HepG2 (cell line): ENCODE measurements around the gene TSEN34. TPM values are rescaled to one million over a fixed set of nuclear protein-coding genes. Genes with fewer than 3 reads are reported as not detected.

ENCODE experiments used
- ERF ChIP-seq: IDR thresholded peaks from 2 replicates; pipeline ENCODE4 v1.6.1; 2018; ENCODE audit warnings: missing biosample characterization, missing genetic modification reagents
- ETV5 ChIP-seq: IDR thresholded peaks from 2 replicates; pipeline ENCODE4 v1.6.1; 2018; ENCODE audit warnings: missing biosample characterization, missing genetic modification reagents, inconsistent platforms, borderline replicate concordance
- GFI1 ChIP-seq: sonication (generic); formaldehyde crosslinking; IDR thresholded peaks from 2 replicates; pipeline ENCODE4 v1.5.0; 2020; ENCODE audit warnings: missing genetic modification reagents, mild to moderate bottlenecking, borderline replicate concordance
- HOXA7 ChIP-seq: sonication (generic); formaldehyde crosslinking; IDR thresholded peaks from 2 replicates; pipeline ENCODE4 v1.8.1; 2022; ENCODE audit warnings: mild to moderate bottlenecking, missing genetic modification reagents, moderate library complexity
- JARID2 ChIP-seq: sonication (generic); formaldehyde crosslinking; IDR thresholded peaks from 2 replicates; pipeline ENCODE4 v1.8.1; 2023; ENCODE audit warnings: missing genetic modification reagents, inconsistent platforms; ENCODE audit not compliant: insufficient replicate concordance
- KLF11 ChIP-seq: IDR thresholded peaks from 2 replicates; pipeline ENCODE4 v1.6.1; 2016; ENCODE audit warnings: missing compliant biosample characterization
- ZBTB21 ChIP-seq: sonication (generic); formaldehyde crosslinking; IDR thresholded peaks from 2 replicates; pipeline ENCODE4 v1.4.0; 2020; ENCODE audit warnings: missing genetic modification reagents
- ZNF317 ChIP-seq: sonication (generic); formaldehyde crosslinking; IDR thresholded peaks from 2 replicates; pipeline ENCODE4 v1.5.0; 2020; ENCODE audit warnings: mild to moderate bottlenecking, missing genetic modification reagents
- ZNF441 ChIP-seq: sonication (generic); formaldehyde crosslinking; IDR thresholded peaks from 2 replicates; pipeline ENCODE4 v1.7.0; 2021; ENCODE audit warnings: missing genetic modification reagents, borderline replicate concordance
- ZNF501 ChIP-seq: sonication (generic); formaldehyde crosslinking; IDR thresholded peaks from 2 replicates; pipeline ENCODE4 v1.5.1; 2020; ENCODE audit warnings: mild to moderate bottlenecking, moderate library complexity, missing genetic modification reagents
- ZSCAN29 ChIP-seq: sonication (generic); formaldehyde crosslinking; conservative IDR thresholded peaks from 2 replicates; pipeline ENCODE4 v1.4.0; 2020; ENCODE audit warnings: mild to moderate bottlenecking, missing genetic modification reagents
- polyA plus RNA-seq, 8 experiments: library from polyadenylated mRNA; depleted of rRNA in 3 of 8; stranded (reverse) in 7 of 8; unstranded in 1 of 8; fragments of >200 nt; fragmentation: Illumina TruSeq in 4 of 8; extraction: Trizol in 4 of 8; gene quantifications; 2 replicates each; pipeline versions ENCODE4 v1.2.1 to v1.2.3, GENCODE V29; 2011 to 2016; ENCODE audit warnings: low read depth in 4 of 8, missing spikeins in 1 of 8, mixed read lengths in 1 of 8; ENCODE audit not compliant: insufficient read depth in 1 of 8
- total RNA-seq, 5 experiments: library from RNA; depleted of rRNA; stranded (reverse); fragments of >200 nt; fragmentation: Illumina TruSeq; extraction: Trizol; gene quantifications; 2 replicates each; pipeline ENCODE4 v1.2.3, GENCODE V29; 2016; ENCODE audit warnings: low read depth in 1 of 5
- TF ChIP-seq, protein P1 (sequence below): IDR thresholded peaks from 2 replicates; pipeline ENCODE4 v1.6.1; 2016; ENCODE audit warnings: mild to moderate bottlenecking
- TF ChIP-seq, protein P2 (sequence below), 2 experiments: IDR thresholded peaks; 2 replicates each; pipeline ENCODE4 v1.6.1; 2011 to 2012; ENCODE audit warnings: low read length in 2 of 2, borderline replicate concordance in 1 of 2, low read depth in 1 of 2, mild to moderate bottlenecking in 1 of 2, moderate library complexity in 1 of 2
- TF ChIP-seq, protein P3 (sequence below), 2 experiments: sonication (generic) in 1 of 2; formaldehyde crosslinking in 1 of 2; IDR thresholded peaks; 2 replicates each; pipeline versions ENCODE4 v1.4.0 to v1.6.1; 2018 to 2020; ENCODE audit warnings: missing genetic modification reagents in 2 of 2, borderline replicate concordance in 1 of 2, low read depth in 1 of 2, mild to moderate bottlenecking in 1 of 2, missing biosample characterization in 1 of 2
- TF ChIP-seq, protein P4 (sequence below): sonication (generic); formaldehyde crosslinking; IDR thresholded peaks from 2 replicates; pipeline ENCODE4; 2020; ENCODE audit warnings: missing genetic modification reagents, mild to moderate bottlenecking, borderline replicate concordance
- TF ChIP-seq, protein P5 (sequence below): IDR thresholded peaks from 2 replicates; pipeline ENCODE4 v1.6.1; 2016; ENCODE audit warnings: low read depth, control low read depth

TSEN34 gene
- total and polyA plus RNA-seq, 2 of the 13 experiments (the other 11 are each of a cell fraction or from before 2014, with no cell fraction given), result 55.1 to 65.4 TPM

DNA sequence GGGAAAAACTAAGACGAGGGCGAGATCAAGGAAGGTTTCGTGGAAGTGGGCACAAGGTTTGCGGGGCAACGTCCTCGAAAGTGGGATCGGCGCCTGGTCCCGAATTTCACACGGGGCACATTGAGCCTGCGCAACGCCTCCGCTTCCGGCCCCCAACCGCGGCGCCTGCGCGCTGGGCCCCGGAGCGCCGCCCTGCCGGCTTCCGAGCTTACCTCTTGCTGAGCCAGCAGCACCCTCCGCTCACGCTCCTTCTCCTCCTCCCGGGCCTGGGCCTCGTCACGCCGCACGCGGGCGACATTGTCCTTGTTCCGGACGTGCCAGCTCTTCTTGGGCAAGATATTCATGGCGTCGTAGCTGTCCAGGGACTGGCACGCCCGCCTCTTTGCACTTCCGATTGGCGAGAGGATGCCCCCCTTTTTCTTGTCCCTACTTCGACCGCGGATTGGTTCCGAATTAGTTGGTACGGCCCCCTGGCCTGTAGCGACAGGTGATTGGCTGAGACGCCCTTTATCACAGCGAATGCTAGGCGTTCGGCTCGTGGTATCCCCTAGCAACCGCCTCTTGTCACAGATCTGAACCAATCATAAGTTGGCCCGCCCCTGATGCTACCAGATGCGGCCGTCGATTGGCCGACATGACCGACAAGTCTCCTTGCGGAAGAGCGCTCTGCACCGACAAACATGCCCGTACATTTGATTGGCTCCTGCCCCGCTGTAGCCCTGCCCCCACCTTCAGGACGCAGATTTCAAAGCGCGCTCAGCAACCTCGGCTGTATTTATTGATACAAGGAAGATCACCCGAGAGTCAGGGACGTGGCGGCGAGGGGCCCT, 31.5 kb upstream of the TSEN34 start, which contains the start of gene LENG1 (continued):
- TF ChIP-seq, protein P1, sequence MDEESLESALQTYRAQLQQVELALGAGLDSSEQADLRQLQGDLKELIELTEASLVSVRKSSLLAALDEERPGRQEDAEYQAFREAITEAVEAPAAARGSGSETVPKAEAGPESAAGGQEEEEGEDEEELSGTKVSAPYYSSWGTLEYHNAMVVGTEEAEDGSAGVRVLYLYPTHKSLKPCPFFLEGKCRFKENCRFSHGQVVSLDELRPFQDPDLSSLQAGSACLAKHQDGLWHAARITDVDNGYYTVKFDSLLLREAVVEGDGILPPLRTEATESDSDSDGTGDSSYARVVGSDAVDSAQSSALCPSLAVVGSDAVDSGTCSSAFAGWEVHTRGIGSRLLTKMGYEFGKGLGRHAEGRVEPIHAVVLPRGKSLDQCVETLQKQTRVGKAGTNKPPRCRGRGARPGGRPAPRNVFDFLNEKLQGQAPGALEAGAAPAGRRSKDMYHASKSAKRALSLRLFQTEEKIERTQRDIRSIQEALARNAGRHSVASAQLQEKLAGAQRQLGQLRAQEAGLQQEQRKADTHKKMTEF (CRISPR knock-in tag), result peak; percentile 62; the same call in 1 of the 2 replicates
- TF ChIP-seq KLF11 (CRISPR knock-in tag), result no peak
- TF ChIP-seq ZSCAN29, result no peak
- peak; percentile 15; the same call in 1 of the 2 replicates for TF ChIP-seq ZNF501 (CRISPR knock-in tag)
- TF ChIP-seq ZNF317 (CRISPR knock-in tag), result peak; percentile 23; the same call in 1 of the 2 replicates
- TF ChIP-seq ZBTB21 (CRISPR knock-in tag), result no peak
- TF ChIP-seq ZNF441 (CRISPR knock-in tag), result peak; percentile 71; the same call in 1 of the 2 replicates
- TF ChIP-seq, protein P2, sequence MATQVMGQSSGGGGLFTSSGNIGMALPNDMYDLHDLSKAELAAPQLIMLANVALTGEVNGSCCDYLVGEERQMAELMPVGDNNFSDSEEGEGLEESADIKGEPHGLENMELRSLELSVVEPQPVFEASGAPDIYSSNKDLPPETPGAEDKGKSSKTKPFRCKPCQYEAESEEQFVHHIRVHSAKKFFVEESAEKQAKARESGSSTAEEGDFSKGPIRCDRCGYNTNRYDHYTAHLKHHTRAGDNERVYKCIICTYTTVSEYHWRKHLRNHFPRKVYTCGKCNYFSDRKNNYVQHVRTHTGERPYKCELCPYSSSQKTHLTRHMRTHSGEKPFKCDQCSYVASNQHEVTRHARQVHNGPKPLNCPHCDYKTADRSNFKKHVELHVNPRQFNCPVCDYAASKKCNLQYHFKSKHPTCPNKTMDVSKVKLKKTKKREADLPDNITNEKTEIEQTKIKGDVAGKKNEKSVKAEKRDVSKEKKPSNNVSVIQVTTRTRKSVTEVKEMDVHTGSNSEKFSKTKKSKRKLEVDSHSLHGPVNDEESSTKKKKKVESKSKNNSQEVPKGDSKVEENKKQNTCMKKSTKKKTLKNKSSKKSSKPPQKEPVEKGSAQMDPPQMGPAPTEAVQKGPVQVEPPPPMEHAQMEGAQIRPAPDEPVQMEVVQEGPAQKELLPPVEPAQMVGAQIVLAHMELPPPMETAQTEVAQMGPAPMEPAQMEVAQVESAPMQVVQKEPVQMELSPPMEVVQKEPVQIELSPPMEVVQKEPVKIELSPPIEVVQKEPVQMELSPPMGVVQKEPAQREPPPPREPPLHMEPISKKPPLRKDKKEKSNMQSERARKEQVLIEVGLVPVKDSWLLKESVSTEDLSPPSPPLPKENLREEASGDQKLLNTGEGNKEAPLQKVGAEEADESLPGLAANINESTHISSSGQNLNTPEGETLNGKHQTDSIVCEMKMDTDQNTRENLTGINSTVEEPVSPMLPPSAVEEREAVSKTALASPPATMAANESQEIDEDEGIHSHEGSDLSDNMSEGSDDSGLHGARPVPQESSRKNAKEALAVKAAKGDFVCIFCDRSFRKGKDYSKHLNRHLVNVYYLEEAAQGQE (IDR thresholded peaks at IDR 0.05; ENCODE audit: borderline replicate concordance in 1 of 2, low read depth in 1 of 2, low read length in 2 of 2), result no peak
- TF ChIP-seq, protein P3, sequence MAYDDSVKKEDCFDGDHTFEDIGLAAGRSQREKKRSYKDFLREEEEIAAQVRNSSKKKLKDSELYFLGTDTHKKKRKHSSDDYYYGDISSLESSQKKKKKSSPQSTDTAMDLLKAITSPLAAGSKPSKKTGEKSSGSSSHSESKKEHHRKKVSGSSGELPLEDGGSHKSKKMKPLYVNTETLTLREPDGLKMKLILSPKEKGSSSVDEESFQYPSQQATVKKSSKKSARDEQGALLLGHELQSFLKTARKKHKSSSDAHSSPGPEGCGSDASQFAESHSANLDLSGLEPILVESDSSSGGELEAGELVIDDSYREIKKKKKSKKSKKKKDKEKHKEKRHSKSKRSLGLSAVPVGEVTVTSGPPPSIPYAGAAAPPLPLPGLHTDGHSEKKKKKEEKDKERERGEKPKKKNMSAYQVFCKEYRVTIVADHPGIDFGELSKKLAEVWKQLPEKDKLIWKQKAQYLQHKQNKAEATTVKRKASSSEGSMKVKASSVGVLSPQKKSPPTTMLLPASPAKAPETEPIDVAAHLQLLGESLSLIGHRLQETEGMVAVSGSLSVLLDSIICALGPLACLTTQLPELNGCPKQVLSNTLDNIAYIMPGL (CRISPR knock-in tag; IDR thresholded peaks at IDR 0.05; ENCODE audit: borderline replicate concordance in 1 of 2, low read depth in 1 of 2), result peak in 1 of 2 experiments; percentile 48; a peak in 2 of 4 replicates
- TF ChIP-seq ERF (CRISPR knock-in tag), result peak; percentile 64
- TF ChIP-seq, protein P4, sequence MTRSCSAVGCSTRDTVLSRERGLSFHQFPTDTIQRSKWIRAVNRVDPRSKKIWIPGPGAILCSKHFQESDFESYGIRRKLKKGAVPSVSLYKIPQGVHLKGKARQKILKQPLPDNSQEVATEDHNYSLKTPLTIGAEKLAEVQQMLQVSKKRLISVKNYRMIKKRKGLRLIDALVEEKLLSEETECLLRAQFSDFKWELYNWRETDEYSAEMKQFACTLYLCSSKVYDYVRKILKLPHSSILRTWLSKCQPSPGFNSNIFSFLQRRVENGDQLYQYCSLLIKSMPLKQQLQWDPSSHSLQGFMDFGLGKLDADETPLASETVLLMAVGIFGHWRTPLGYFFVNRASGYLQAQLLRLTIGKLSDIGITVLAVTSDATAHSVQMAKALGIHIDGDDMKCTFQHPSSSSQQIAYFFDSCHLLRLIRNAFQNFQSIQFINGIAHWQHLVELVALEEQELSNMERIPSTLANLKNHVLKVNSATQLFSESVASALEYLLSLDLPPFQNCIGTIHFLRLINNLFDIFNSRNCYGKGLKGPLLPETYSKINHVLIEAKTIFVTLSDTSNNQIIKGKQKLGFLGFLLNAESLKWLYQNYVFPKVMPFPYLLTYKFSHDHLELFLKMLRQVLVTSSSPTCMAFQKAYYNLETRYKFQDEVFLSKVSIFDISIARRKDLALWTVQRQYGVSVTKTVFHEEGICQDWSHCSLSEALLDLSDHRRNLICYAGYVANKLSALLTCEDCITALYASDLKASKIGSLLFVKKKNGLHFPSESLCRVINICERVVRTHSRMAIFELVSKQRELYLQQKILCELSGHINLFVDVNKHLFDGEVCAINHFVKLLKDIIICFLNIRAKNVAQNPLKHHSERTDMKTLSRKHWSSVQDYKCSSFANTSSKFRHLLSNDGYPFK (CRISPR knock-in tag), result peak; percentile 87; the same call in 1 of the 2 replicates
- TF ChIP-seq GFI1 (CRISPR knock-in tag), result no peak
- peak; percentile 86 for TF ChIP-seq ETV5 (CRISPR knock-in tag)
- peak; percentile 26 for TF ChIP-seq JARID2
- TF ChIP-seq, protein P5, sequence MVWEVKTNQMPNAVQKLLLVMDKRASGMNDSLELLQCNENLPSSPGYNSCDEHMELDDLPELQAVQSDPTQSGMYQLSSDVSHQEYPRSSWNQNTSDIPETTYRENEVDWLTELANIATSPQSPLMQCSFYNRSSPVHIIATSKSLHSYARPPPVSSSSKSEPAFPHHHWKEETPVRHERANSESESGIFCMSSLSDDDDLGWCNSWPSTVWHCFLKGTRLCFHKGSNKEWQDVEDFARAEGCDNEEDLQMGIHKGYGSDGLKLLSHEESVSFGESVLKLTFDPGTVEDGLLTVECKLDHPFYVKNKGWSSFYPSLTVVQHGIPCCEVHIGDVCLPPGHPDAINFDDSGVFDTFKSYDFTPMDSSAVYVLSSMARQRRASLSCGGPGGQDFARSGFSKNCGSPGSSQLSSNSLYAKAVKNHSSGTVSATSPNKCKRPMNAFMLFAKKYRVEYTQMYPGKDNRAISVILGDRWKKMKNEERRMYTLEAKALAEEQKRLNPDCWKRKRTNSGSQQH (CRISPR knock-in tag), result peak; percentile 88
- TF ChIP-seq HOXA7 (CRISPR knock-in tag), result no peak
